HG02759 (cell line): Measurements from ENCODE around the gene SLC25A47.
"Not testable (repeated sequence)": the region's sequence is repeated elsewhere in the genome, so short reads cannot be mapped to it uniquely, and the experiment has no call there.

Experiments used
- ATAC-seq: cut with Tn5 transposase; IDR thresholded peaks from one replicate; pipeline ENCODE4 v1.9.1; 2021; ENCODE audit warnings: mild to moderate bottlenecking, moderate library complexity; ENCODE audit not compliant: unreplicated experiment

Gene SLC25A47

GRCh38 chr14:100342826-100343225, 19.7 kb downstream of the SLC25A47 start:
- not testable (repeated sequence) for ATAC-seq

- ATAC-seq, result not testable (repeated sequence)
Observed at GRCh38 chr14:100344657-100345056, 21.5 kb downstream of the SLC25A47 start.

- ATAC-seq, result no peak
Observed at GRCh38 chr14:100345711-100346110, 22.6 kb downstream of the SLC25A47 start.

GRCh38 chr14:100346306-100347091, 23.4 kb downstream of the SLC25A47 start:
- ATAC-seq, result no peak

- no peak for ATAC-seq
Observed at GRCh38 chr14:100348253-100348729, 25.2 kb downstream of the SLC25A47 start.

GRCh38 chr14:100348784-100349685, 25.9 kb downstream of the SLC25A47 start:
- ATAC-seq, result no peak

GRCh38 chr14:100350276-100350926, 27.3 kb downstream of the SLC25A47 start:
- no peak for ATAC-seq

- ATAC-seq, result no peak
Observed at GRCh38 chr14:100350986-100351385, 27.8 kb downstream of the SLC25A47 start.

GRCh38 chr14:100358396-100358795, 35.3 kb downstream of the SLC25A47 start:
- no peak for ATAC-seq

- ATAC-seq, result no peak
Observed at GRCh38 chr14:100359111-100359510, 36.0 kb downstream of the SLC25A47 start.

GRCh38 chr14:100359881-100360280, 36.7 kb downstream of the SLC25A47 start:
- ATAC-seq, result no peak

GRCh38 chr14:100361626-100362025, 38.5 kb downstream of the SLC25A47 start:
- no peak for ATAC-seq

GRCh38 chr14:100362311-100362927, 39.3 kb downstream of the SLC25A47 start:
- no peak for ATAC-seq

- no peak for ATAC-seq
Observed at GRCh38 chr14:100363053-100363452, 39.9 kb downstream of the SLC25A47 start.

- ATAC-seq, result no peak
Observed at GRCh38 chr14:100364403-100364802, 41.3 kb downstream of the SLC25A47 start.

- ATAC-seq, result no peak
Observed at GRCh38 chr14:100365741-100366140, 42.6 kb downstream of the SLC25A47 start.

GRCh38 chr14:100369019-100369418, 45.9 kb downstream of the SLC25A47 start:
- ATAC-seq, result no peak

- ATAC-seq, result no peak
Observed at GRCh38 chr14:100370003-100370402, 46.9 kb downstream of the SLC25A47 start.

GRCh38 chr14:100371773-100372172, 48.6 kb downstream of the SLC25A47 start:
- ATAC-seq, result no peak

GRCh38 chr14:100372357-100373048, 49.4 kb downstream of the SLC25A47 start:
- ATAC-seq, result no peak
